K562 (cell line): Measurements from ENCODE around the gene PEX7. TPM values are rescaled to one million over a fixed set of nuclear protein-coding genes. Genes with fewer than 3 reads are reported as not detected.
A peak's percentile ranks its signal among the peaks of the same experiment; 100 is the strongest.

ENCODE experiments used
- ADNP ChIP-seq: fragments of 200-800 bp; sonication (Bioruptor generic); IDR thresholded peaks from 2 replicates; pipeline ENCODE4 v1.6.1; 2016; ENCODE audit warnings: missing genetic modification characterization, missing compliant biosample characterization
- FOXM1 ChIP-seq, 2 experiments: fragments of 450-650 bp in 1 of 2; sonication (generic) in 1 of 2; formaldehyde crosslinking in 1 of 2; IDR thresholded peaks; 2 replicates each; pipeline versions ENCODE4 v1.6.1 to v1.9.0; 2017 to 2022; ENCODE audit warnings: low read depth in 2 of 2, mild to moderate bottlenecking in 2 of 2, missing genetic modification reagents in 1 of 2, moderate library complexity in 1 of 2
- FUS ChIP-seq: fragments of 200-400 bp; formaldehyde crosslinking; optimal IDR thresholded peaks from 2 replicates; pipeline ENCODE3; 2017; ENCODE audit warnings: low read depth, low read length
- GATA2 ChIP-seq: sonication (generic); formaldehyde crosslinking; IDR thresholded peaks from 2 replicates; pipeline ENCODE4 v1.4.0; 2020; ENCODE audit warnings: mild to moderate bottlenecking, missing genetic modification reagents
- MNT ChIP-seq, 2 experiments: fragments of 450-650 bp; conservative IDR thresholded peaks; 2 replicates each; pipeline ENCODE4 v1.6.1; 2017; ENCODE audit warnings: mild to moderate bottlenecking in 2 of 2, moderate library complexity in 2 of 2
- NCOA1 ChIP-seq: fragments of 450-650 bp; IDR thresholded peaks from 2 replicates; pipeline ENCODE4 v1.6.1; 2016; ENCODE audit warnings: low read depth
- NRF1 ChIP-seq, 2 experiments: fragments of 450-650 bp; IDR thresholded peaks in 1 of 2; conservative IDR thresholded peaks in 1 of 2; 2 replicates each; pipeline ENCODE4 v1.6.1; 2014; ENCODE audit warnings: mild to moderate bottlenecking in 2 of 2
- NUFIP1 ChIP-seq: fragments of 450-650 bp; IDR thresholded peaks from 2 replicates; pipeline ENCODE4 v1.6.1; 2018; ENCODE audit not compliant: partially characterized antibody
- PRPF4 ChIP-seq: fragments of 200-400 bp; formaldehyde crosslinking; IDR thresholded peaks from one replicate; pipeline ENCODE4 v1.6.1; 2017; ENCODE audit warnings: low read length, low read depth, mild to moderate bottlenecking; ENCODE audit not compliant: insufficient read depth, poor library complexity, severe bottlenecking
- RB1 ChIP-seq: fragments of 450-650 bp; IDR thresholded peaks from 2 replicates; pipeline ENCODE4 v1.6.1; 2017; ENCODE audit warnings: low read depth, mild to moderate bottlenecking
- STAT5B ChIP-seq: fragments of 250-450 bp; sonication (Bioruptor Pico); IDR thresholded peaks from 2 replicates; pipeline ENCODE4 v1.8.0; 2021; ENCODE audit warnings: mild to moderate bottlenecking, inconsistent platforms
- TAF7 ChIP-seq: fragments of 450-650 bp; IDR thresholded peaks from 2 replicates; pipeline ENCODE4 v1.6.1; 2016; ENCODE audit warnings: missing genetic modification characterization, missing compliant biosample characterization
- ZNF212 ChIP-seq: fragments of 450-650 bp; formaldehyde crosslinking; IDR thresholded peaks from 2 replicates; pipeline ENCODE4 v1.4.0; 2020; ENCODE audit warnings: mild to moderate bottlenecking
- ZNF41 ChIP-seq: fragments of 250-450 bp; sonication (Bioruptor Pico); conservative IDR thresholded peaks from 2 replicates; pipeline ENCODE4 v1.4.0; 2020; ENCODE audit warnings: mild to moderate bottlenecking
- ZNF592 ChIP-seq: fragments of 450-650 bp; IDR thresholded peaks from 2 replicates; pipeline ENCODE4 v1.6.1; 2017; ENCODE audit warnings: antibody characterized with exemption, mild to moderate bottlenecking
- polyA plus RNA-seq, 8 experiments: library from polyadenylated mRNA; depleted of rRNA in 4 of 8; stranded (reverse) in 5 of 8; unstranded in 3 of 8; fragments of >200 nt; fragmentation: Nextera tagmentation in 2 of 8; fragmentation: Illumina TruSeq in 1 of 8; extraction: Ambion mirVana in 2 of 8; extraction: Trizol in 1 of 8; gene quantifications; 2 replicates each; pipeline versions ENCODE4 v1.2.1 to v1.2.3, GENCODE V29; 2011 to 2014; ENCODE audit warnings: inconsistent platforms in 1 of 8, missing spikeins in 1 of 8
- total RNA-seq, 7 experiments: library from RNA; depleted of rRNA in 6 of 7; stranded (reverse); fragments of >200 nt in 6 of 7; fragmentation: Illumina TruSeq in 2 of 7; extraction: Trizol in 2 of 7; gene quantifications; 2 replicates each; pipeline versions ENCODE4 v1.2.1 to v1.2.3, GENCODE V29; 2011 to 2021; ENCODE audit warnings: low replicate concordance in 1 of 7
- TF ChIP-seq, protein P1 (sequence below): fragments of 450-650 bp; IDR thresholded peaks from 2 replicates; pipeline ENCODE4 v1.6.1; 2016; ENCODE audit warnings: borderline replicate concordance
- TF ChIP-seq, protein P2 (sequence below): fragments of 450-650 bp; IDR thresholded peaks from 2 replicates; pipeline ENCODE4 v1.6.1; 2014; ENCODE audit warnings: low read depth, mild to moderate bottlenecking, moderate library complexity, borderline replicate concordance

The PEX7 gene
- total and polyA plus RNA-seq, 9 of the 15 experiments (the other 6 are each of a cell fraction or from before 2014, with no cell fraction given) = 1.6 to 12.9 (median 9.1) TPM

- TF ChIP-seq ZNF592 (peak; percentile 75; the same call in 1 of the 2 replicates), ZNF41 (no peak), RB1 (no peak), GATA2 (CRISPR knock-in tag) (no peak), STAT5B (CRISPR knock-in tag) (no peak), MNT (conservative IDR thresholded peaks at IDR 0.05) (no peak), ZNF212 (no peak), TAF7 (tag) (no peak), ADNP (no peak), NCOA1 (no peak), PRPF4 (no peak), NRF1 (conservative IDR thresholded peaks at IDR 0.05 in 1 of 2, IDR thresholded peaks at IDR 0.05 in 1 of 2) (0 out of 4 replicates have a peak, but pooled peaks of 1 of the 2 experiments have one; percentile 17), FOXM1 (IDR thresholded peaks at IDR 0.05; ENCODE audit: low read depth) (no peak), FOXM1 (CRISPR knock-in tag; IDR thresholded peaks at IDR 0.05; ENCODE audit: low read depth) (no peak), NUFIP1 (no peak), FUS (no peak)
- TF ChIP-seq, protein P1, sequence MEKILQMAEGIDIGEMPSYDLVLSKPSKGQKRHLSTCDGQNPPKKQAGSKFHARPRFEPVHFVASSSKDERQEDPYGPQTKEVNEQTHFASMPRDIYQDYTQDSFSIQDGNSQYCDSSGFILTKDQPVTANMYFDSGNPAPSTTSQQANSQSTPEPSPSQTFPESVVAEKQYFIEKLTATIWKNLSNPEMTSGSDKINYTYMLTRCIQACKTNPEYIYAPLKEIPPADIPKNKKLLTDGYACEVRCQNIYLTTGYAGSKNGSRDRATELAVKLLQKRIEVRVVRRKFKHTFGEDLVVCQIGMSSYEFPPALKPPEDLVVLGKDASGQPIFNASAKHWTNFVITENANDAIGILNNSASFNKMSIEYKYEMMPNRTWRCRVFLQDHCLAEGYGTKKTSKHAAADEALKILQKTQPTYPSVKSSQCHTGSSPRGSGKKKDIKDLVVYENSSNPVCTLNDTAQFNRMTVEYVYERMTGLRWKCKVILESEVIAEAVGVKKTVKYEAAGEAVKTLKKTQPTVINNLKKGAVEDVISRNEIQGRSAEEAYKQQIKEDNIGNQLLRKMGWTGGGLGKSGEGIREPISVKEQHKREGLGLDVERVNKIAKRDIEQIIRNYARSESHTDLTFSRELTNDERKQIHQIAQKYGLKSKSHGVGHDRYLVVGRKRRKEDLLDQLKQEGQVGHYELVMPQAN = no peak
- TF ChIP-seq, protein P2, sequence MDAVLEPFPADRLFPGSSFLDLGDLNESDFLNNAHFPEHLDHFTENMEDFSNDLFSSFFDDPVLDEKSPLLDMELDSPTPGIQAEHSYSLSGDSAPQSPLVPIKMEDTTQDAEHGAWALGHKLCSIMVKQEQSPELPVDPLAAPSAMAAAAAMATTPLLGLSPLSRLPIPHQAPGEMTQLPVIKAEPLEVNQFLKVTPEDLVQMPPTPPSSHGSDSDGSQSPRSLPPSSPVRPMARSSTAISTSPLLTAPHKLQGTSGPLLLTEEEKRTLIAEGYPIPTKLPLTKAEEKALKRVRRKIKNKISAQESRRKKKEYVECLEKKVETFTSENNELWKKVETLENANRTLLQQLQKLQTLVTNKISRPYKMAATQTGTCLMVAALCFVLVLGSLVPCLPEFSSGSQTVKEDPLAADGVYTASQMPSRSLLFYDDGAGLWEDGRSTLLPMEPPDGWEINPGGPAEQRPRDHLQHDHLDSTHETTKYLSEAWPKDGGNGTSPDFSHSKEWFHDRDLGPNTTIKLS = no peak
Observed at GRCh38 chr6:136783495-136784270, 38.7 kb upstream of the PEX7 start (continued).
